Epithelial cell of proximal tubule (primary cell): ENCODE results near the gene STON1. TPM values are rescaled to one million over a fixed set of nuclear protein-coding genes. Genes with fewer than 3 reads are reported as not detected.

Source experiments
- DNase-seq: peaks from one replicate; pipeline ENCODE4 v3.0.0-alpha.2; 2011; ENCODE audit warnings: low read depth
- H3K4me3 ChIP-seq: 2 replicates; pipeline ENCODE4 v1.5.1; 2011; ENCODE audit warnings: low read depth, mild to moderate bottlenecking, low read length
- CTCF ChIP-seq: conservative IDR thresholded peaks from 2 replicates; pipeline ENCODE4 v1.5.1; 2012; ENCODE audit warnings: low read depth, mild to moderate bottlenecking, low read length
- total RNA-seq: library from RNA; depleted of rRNA; stranded (reverse); fragments of >200 nt; gene quantifications from 2 replicates; pipeline ENCODE4 v1.2.3, GENCODE V29; 2015

STON1 gene
- 0.51 and 2.0 TPM in 2 replicates for total RNA-seq

- no peak for DNase-seq
- peak within 1 kb of the TSS; percentile 68 for H3K4me3 ChIP-seq
- peak; percentile 18 for TF ChIP-seq CTCF
Observed at GRCh38 chr2:48530033-48530811, at the start of gene STON1. Gene STON1 (plus strand): TSS chr2:48530154. CDS start chr2:48580634, 50,480 bp downstream.

- no peak for TF ChIP-seq CTCF
- no peak overlapping the region for H3K4me3 ChIP-seq
- DNase-seq, result peak; percentile 13
Observed at GRCh38 chr2:48480526-48480925, 49.4 kb upstream of the STON1 start.

- H3K4me3 ChIP-seq, result no peak overlapping the region
- no peak for DNase-seq
Observed at GRCh38 chr2:48482313-48482712, 47.6 kb upstream of the STON1 start.

GRCh38 chr2:48482769-48483168, 47.2 kb upstream of the STON1 start:
- no peak for TF ChIP-seq CTCF
- H3K4me3 ChIP-seq, result no peak overlapping the region
- DNase-seq, result no peak

More at GRCh38 chr2:48482313-48482712, 47.6 kb upstream of the STON1 start:
- no peak for TF ChIP-seq CTCF

GRCh38 chr2:48483506-48483905, 46.4 kb upstream of the STON1 start:
- TF ChIP-seq CTCF, result no peak
- no peak for DNase-seq
- no peak overlapping the region for H3K4me3 ChIP-seq

- no peak for DNase-seq
- H3K4me3 ChIP-seq, result no peak overlapping the region
- TF ChIP-seq CTCF, result no peak
Observed at GRCh38 chr2:48483916-48484315, 46.0 kb upstream of the STON1 start.

GRCh38 chr2:48488545-48488944, 41.4 kb upstream of the STON1 start:
- H3K4me3 ChIP-seq, result no peak overlapping the region
- no peak for DNase-seq
- no peak for TF ChIP-seq CTCF
